Breast epithelium (tissue), 4 donors: ENCODE results near the gene CA10. TPM values are rescaled to one million over a fixed set of nuclear protein-coding genes. Genes with fewer than 3 reads are reported as not detected.

ENCODE experiments used
- DNase-seq, 2 donors: peaks; one replicate each; pipeline ENCODE4 v3.0.0-alpha.2; 2019; ENCODE audit warnings: low spot score in 2 of 2
- H3K27ac ChIP-seq, 2 donors: fragments of 200-600 bp; sonication (generic) in 1 of 2; one replicate each; pipeline ENCODE4 v1.5.1; 2016 to 2019; ENCODE audit warnings: mild to moderate bottlenecking in 1 of 2
- H3K27me3 ChIP-seq, 2 donors: fragments of 200-600 bp; sonication (generic) in 1 of 2; one replicate each; pipeline versions ENCODE4 v1.5.1 to v1.6.0; 2017 to 2019; ENCODE audit warnings: control low read depth in 1 of 2, mild to moderate bottlenecking in 1 of 2
- H3K36me3 ChIP-seq: fragments of 200-600 bp; one replicate; pipeline ENCODE4 v1.5.1; 2019
- H3K4me1 ChIP-seq, 2 donors: fragments of 200-600 bp; sonication (generic); one replicate each; pipeline ENCODE4 v1.5.1; 2016 to 2019; ENCODE audit warnings: control low read depth in 1 of 2
- H3K4me3 ChIP-seq, 3 donors: fragments of 200-600 bp; sonication (generic); 1 replicate in 2 of 3; 2 replicates in 1 of 3; pipeline ENCODE4 v1.5.1; 2016 to 2019; ENCODE audit warnings: mild to moderate bottlenecking in 3 of 3, moderate library complexity in 2 of 3
- H3K9me3 ChIP-seq, 2 donors: fragments of 200-600 bp; sonication (generic) in 1 of 2; one replicate each; pipeline ENCODE4 v1.5.1; 2016 to 2019; ENCODE audit warnings: control low read depth in 1 of 2
- POLR2A ChIP-seq: fragments of 450-650 bp; IDR thresholded peaks from one replicate; pipeline ENCODE4 v1.6.1; 2016; ENCODE audit warnings: antibody characterized with exemption, mild to moderate bottlenecking, moderate library complexity
- POLR2AphosphoS5 ChIP-seq, 3 donors: sonication (generic); formaldehyde crosslinking; IDR thresholded peaks; one replicate each; pipeline ENCODE4 v1.6.1; 2017; ENCODE audit warnings: antibody characterized with exemption in 3 of 3
- intact Hi-C: fragments of 100-400 bp; cut with DNase I; formaldehyde crosslinking; loops from one replicate; pipeline ENCODE4 v1.15.1; 2023; ENCODE audit warnings: low total_unique reads
- total RNA-seq, 3 donors: library from RNA; depleted of rRNA; stranded (reverse); fragments of >200 nt; gene quantifications; one replicate each; pipeline ENCODE4 v1.1.0, GENCODE V29; 2016
- TF ChIP-seq, protein P1 (sequence below), 3 donors: fragments of 450-650 bp; IDR thresholded peaks; one replicate each; pipeline ENCODE4 v1.5.1; 2016 to 2017; ENCODE audit warnings: antibody characterized with exemption in 3 of 3, mild to moderate bottlenecking in 3 of 3, moderate library complexity in 3 of 3

Gene CA10
- total RNA-seq, 3 donors from 2014 or later = not detected

DNA sequence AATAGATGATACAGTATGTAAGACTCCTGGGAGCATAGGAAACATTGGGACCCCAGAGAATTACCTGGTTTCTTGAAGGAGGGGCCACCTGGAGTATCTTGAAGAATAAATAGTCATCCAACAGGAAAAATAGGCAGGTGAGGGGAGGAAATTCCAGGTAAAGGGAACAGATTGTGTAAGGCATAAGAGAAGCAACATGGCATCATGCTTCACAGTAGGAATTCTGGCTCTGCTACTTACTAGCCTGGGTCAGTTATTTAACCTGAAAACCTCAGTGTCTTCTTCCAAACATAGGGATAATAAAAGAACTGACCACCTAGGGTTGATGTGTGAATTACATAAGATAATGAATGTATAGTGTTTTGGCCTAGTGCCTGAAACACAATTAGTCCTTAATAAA is 122.1 kb downstream of the CA10 start:
- H3K36me3 ChIP-seq = no peaks in the 10 kb centered on the region
- no peak overlapping the region for H3K27ac ChIP-seq
- DNase-seq = no peak
- H3K4me1 ChIP-seq = no peaks in the 10 kb centered on the region
- TF ChIP-seq, protein P1, sequence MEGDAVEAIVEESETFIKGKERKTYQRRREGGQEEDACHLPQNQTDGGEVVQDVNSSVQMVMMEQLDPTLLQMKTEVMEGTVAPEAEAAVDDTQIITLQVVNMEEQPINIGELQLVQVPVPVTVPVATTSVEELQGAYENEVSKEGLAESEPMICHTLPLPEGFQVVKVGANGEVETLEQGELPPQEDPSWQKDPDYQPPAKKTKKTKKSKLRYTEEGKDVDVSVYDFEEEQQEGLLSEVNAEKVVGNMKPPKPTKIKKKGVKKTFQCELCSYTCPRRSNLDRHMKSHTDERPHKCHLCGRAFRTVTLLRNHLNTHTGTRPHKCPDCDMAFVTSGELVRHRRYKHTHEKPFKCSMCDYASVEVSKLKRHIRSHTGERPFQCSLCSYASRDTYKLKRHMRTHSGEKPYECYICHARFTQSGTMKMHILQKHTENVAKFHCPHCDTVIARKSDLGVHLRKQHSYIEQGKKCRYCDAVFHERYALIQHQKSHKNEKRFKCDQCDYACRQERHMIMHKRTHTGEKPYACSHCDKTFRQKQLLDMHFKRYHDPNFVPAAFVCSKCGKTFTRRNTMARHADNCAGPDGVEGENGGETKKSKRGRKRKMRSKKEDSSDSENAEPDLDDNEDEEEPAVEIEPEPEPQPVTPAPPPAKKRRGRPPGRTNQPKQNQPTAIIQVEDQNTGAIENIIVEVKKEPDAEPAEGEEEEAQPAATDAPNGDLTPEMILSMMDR (IDR thresholded peaks at IDR 0.05) = no peak
- no peak for TF ChIP-seq POLR2AphosphoS5 (IDR thresholded peaks at IDR 0.05)
- TF ChIP-seq POLR2A = no peak
- intact Hi-C loops = no loop called here
- no peaks in the 10 kb centered on the region for H3K27me3 ChIP-seq
- H3K9me3 ChIP-seq = no peaks in the 10 kb centered on the region
- no peak overlapping the region for H3K4me3 ChIP-seq

DNA sequence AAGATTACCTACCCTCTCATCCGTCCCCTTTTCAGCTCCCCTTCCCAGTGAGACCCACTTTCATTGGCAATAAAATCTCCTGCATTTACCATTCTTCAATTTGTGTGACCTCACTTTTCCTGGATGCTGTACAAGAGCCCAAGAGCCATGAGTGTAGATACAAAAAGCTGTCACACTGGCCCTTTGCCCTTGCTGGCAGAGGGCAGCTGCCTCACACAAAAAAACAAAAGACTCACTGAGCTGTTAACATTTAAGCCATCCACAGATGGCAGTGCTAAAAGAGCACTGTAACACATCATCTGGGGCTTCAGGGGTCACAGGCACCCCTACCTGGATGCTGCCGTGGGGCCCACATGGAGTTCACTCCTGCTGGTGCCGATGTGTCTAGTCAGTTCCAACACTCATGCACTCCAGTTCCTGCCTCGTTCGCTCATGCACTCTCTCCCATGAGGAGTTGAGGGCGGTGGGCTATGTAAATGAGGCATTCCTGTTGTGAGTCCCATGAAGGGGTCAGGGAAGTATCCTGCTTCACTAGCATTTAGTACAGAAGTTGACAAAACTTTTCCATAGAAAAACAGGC is 123.1 kb downstream of the CA10 start:
- Histone ChIP-seq H3K36me3 (no peaks in the 10 kb centered on the region), H3K27me3 (no peaks in the 10 kb centered on the region), H3K27ac (no peak overlapping the region), H3K9me3 (no peaks in the 10 kb centered on the region), H3K4me1 (no peaks in the 10 kb centered on the region), H3K4me3 (no peak overlapping the region)
- DNase-seq = no peak
- TF ChIP-seq, protein P1 (IDR thresholded peaks at IDR 0.05) = no peak
- TF ChIP-seq POLR2A = no peak
- no peak for TF ChIP-seq POLR2AphosphoS5 (IDR thresholded peaks at IDR 0.05)
- intact Hi-C loops = no loop called here

DNA sequence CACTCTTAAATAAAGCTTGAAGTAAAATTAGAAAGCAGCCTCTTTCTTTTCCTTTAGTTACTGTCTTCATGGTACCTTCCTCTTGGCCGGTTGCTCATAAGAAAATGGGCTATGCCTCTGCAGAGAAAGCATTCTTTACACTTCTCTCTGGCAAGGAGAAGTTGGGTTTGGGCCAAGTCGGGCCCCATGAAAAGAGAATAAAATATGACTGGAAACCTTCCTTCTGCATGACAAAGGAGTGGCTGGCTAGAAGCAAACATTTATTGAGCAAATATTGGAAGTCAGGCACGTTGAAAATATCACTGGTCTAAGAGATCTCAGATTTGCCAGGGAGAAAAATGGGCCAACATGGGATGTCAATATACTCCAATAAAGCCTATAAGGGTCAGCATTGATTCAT is 126.1 kb downstream of the CA10 start:
- H3K27ac ChIP-seq = no peak overlapping the region
- no peak for TF ChIP-seq POLR2AphosphoS5 (IDR thresholded peaks at IDR 0.05)
- TF ChIP-seq, protein P1 (IDR thresholded peaks at IDR 0.05) = no peak
- TF ChIP-seq POLR2A = no peak
- H3K9me3 ChIP-seq = no peaks in the 10 kb centered on the region
- intact Hi-C loops = no loop called here
- H3K36me3 ChIP-seq = no peaks in the 10 kb centered on the region
- H3K27me3 ChIP-seq = no peaks in the 10 kb centered on the region
- H3K4me1 ChIP-seq = no peaks in the 10 kb centered on the region
- H3K4me3 ChIP-seq = no peak overlapping the region
- DNase-seq = no peak

DNA sequence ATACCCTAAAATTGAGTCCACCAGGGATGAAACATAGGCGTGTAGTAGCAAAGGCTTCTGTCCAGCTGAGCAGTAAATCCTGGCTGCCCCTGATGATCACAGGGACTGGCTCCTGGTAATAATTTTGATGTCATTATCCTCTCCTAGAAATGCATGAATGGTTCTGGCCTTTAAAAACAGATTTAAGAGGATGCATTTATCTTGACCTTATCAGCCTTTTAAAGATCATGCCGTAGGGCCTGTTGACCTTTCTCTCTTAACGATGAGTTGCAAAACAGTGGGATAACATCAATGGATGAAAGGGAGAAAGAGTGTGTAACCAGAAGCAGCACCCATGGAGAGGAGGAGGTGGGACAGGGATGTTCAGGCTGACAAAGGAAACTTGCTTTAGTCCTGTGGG is 128.5 kb downstream of the CA10 start:
- Histone ChIP-seq H3K4me3 (no peak overlapping the region), H3K27ac (no peak overlapping the region), H3K9me3 (no peaks in the 10 kb centered on the region), H3K36me3 (no peaks in the 10 kb centered on the region), H3K27me3 (no peaks in the 10 kb centered on the region), H3K4me1 (no peaks in the 10 kb centered on the region)
- TF ChIP-seq, protein P1 (IDR thresholded peaks at IDR 0.05) = no peak
- TF ChIP-seq POLR2A (no peak), POLR2AphosphoS5 (IDR thresholded peaks at IDR 0.05) (no peak)
- DNase-seq = no peak
- intact Hi-C loops = no loop called here

DNA sequence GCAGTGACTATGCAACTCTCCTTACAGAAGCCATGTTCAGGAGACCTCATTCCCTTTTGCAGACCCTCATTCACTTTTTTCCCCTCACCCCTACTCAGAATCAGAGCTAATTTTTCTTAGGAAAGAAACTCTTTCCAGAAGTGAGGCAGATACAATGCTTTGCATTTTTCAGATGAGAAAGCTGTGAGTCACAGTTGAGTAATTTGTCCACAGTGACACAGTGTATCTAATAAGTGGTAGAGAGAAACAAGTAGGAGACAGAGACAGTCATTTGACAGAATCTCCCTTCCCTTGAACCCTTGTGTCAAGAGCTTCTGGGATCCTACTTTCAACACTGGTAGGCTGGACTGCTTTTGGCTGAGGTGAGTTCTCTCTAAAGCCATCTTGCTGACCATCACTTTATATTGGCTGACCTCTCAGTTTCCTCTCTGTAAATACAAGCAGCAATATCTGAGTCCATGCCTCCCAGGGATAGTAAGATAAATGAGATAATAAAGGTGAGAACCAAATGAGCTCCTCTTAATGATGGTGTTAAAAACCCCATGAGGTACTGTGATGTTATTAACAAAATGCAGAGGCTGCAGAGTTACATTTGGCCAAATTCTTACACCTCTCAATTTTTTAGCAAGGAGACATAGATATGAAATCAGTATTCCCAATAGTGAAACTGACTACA is 130.8 kb downstream of the CA10 start:
- no peaks in the 10 kb centered on the region for H3K36me3 ChIP-seq
- H3K9me3 ChIP-seq = no peaks in the 10 kb centered on the region
- no peak overlapping the region for H3K4me3 ChIP-seq
- no peak overlapping the region for H3K27ac ChIP-seq
- DNase-seq = no peak
- TF ChIP-seq POLR2AphosphoS5 (IDR thresholded peaks at IDR 0.05) = no peak
- no peak for TF ChIP-seq POLR2A
- TF ChIP-seq, protein P1 (IDR thresholded peaks at IDR 0.05) = no peak
- intact Hi-C loops = no loop called here
- no peaks in the 10 kb centered on the region for H3K4me1 ChIP-seq
- no peaks in the 10 kb centered on the region for H3K27me3 ChIP-seq
